Natural killer cell treated with Interleukin-12 subunit alpha and Interleukin-12 subunit beta and Interleukin-15 and Interleukin-18, amount 100 ng/mL, for 72 hours (primary cell): ENCODE results near the gene HIVEP1. TPM values are rescaled to one million over a fixed set of nuclear protein-coding genes. Genes with fewer than 3 reads are reported as not detected.

Experiments used
- ATAC-seq, 2 donors: fragments of 150-1000 bp; cut with Tn5 transposase in 1 of 2; sonication (Bioruptor Pico), chemical (Tn5 transposase) in 1 of 2; 2 replicates each; pipeline ENCODE4 v1.10.0; 2021
- DNase-seq: peaks from one replicate; pipeline ENCODE4 v3.0.0; 2022; ENCODE audit warnings: low spot score
- H3K27ac Mint-ChIP-seq, 2 donors: 1 replicate in 1 of 2; 2 replicates in 1 of 2; pipeline ENCODE4 v1.8.0; 2022; ENCODE audit warnings: mixed read lengths in 2 of 2, mild to moderate bottlenecking in 1 of 2, moderate library complexity in 1 of 2
- H3K27me3 Mint-ChIP-seq, 2 donors: 1 replicate in 1 of 2; 2 replicates in 1 of 2; pipeline ENCODE4 v1.8.0; 2022; ENCODE audit warnings: mixed read lengths in 2 of 2
- H3K36me3 Mint-ChIP-seq: one replicate; pipeline ENCODE4 v1.8.0; 2022; ENCODE audit warnings: mixed read lengths
- H3K4me1 Mint-ChIP-seq, 2 donors: 1 replicate in 1 of 2; 2 replicates in 1 of 2; pipeline ENCODE4 v1.8.0; 2022; ENCODE audit warnings: low read depth in 2 of 2, mixed read lengths in 2 of 2, mild to moderate bottlenecking in 1 of 2
- H3K4me3 Mint-ChIP-seq: one replicate; pipeline ENCODE4 v1.8.0; 2022; ENCODE audit warnings: mixed read lengths
- H3K9me3 Mint-ChIP-seq: 2 replicates; pipeline ENCODE4 v1.8.0; 2022; ENCODE audit warnings: mixed read lengths
- total RNA-seq, 2 donors: library from RNA; stranded (reverse); gene quantifications; one replicate each; pipeline ENCODE4 v1.2.3, GENCODE V29; 2022

Gene HIVEP1
- total RNA-seq, 2 donors from 2014 or later = 28.3 to 39.4 TPM

DNA sequence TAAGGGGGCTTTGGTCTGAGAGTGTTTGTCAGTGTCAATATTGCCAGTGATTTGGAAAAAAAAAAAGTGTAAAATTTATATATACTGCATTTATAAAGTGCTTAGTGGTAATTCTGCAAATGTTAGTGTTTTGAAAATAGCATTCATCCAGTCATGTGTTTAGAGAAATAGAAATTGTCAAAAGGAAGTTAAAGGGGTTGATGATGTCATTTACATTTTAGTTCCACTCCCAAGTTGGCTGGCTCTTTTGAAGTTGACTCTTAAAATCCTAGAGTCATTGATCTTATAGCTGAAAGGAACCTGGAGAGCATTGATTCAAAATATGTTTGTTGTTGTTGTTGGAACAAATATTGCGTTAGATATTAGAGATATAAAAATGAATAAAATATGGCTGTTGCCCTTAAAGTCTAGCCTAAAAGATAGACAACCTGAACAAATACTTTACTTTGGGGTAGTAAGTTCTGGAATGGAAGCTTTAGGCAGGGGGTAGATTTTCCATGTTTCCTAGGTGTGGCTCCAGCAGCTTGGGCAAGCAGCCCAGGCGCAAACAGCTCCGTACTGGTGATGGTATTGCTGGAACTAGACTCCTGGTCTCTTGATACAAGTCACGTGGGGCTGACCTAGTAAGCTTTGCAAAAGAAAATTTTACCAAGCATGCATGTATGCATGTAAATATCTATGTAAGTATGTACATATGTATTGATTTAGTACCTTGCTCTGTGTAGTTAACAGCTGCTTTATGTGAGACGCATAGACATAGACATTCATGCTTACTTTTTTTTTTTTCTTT lies 46.3 kb downstream of the HIVEP1 start:
- no peak for DNase-seq
- no peaks in the 10 kb centered on the region for H3K36me3 Mint-ChIP-seq
- H3K9me3 Mint-ChIP-seq = no peaks in the 10 kb centered on the region
- peak overlapping the region; percentile 21 for H3K4me3 Mint-ChIP-seq
- no peak for ATAC-seq
- H3K27ac Mint-ChIP-seq = peak overlapping the region in 1 of 2 donors; percentile 42
- peaks cover 30 to 48% of the 10 kb centered on the region in 2 donors for H3K4me1 Mint-ChIP-seq
- H3K27me3 Mint-ChIP-seq = no peaks in the 10 kb centered on the region

DNA sequence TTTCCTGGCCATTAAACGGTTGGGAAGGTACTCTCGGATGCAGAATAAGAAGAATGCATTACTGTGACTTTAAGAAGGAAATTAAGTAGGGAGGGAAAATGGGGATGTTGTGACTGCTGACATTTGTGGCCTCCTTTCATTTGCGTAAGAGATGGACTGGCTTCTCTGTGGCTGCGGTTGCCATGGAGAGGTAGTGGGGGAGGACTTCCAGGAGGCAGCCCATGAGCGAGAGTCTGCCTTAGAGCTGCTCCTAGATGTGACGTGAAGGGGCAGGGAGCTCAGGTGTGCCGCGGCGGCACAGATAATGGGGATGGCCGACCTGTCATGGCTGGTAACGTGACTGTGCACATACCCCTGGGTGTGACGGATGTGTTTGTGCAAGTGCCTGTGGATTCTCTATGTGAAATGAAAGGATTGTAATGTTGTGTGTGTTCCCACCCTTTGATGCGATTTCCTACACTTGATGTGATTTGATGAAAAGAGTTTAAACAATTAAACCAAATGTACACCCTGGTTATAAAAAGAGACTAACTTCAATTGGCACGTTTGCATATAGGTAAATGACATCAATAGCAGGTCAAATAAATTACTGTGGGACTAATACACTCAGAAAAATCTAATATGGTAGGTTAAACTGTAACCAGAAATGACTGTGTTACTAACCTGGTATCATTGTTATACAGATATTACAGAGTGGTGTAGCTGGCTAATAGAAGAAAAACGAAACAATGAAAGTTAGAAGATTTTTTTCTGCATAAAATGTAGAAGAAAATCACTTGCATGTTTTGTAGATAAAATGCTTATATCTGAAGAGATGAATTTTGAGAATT lies 48.9 kb downstream of the HIVEP1 start:
- Mint-ChIP-seq H3K4me3 (peak overlapping the region; percentile 88), H3K9me3 (no peaks in the 10 kb centered on the region), H3K27ac (peak overlapping the region; percentile 38 to 83), H3K27me3 (no peaks in the 10 kb centered on the region), H3K4me1 (peaks cover 45 to 63% of the 10 kb centered on the region in 2 donors), H3K36me3 (no peaks in the 10 kb centered on the region)
- ATAC-seq = peak; percentile 88 to 90
- DNase-seq = peak; percentile 71

DNA sequence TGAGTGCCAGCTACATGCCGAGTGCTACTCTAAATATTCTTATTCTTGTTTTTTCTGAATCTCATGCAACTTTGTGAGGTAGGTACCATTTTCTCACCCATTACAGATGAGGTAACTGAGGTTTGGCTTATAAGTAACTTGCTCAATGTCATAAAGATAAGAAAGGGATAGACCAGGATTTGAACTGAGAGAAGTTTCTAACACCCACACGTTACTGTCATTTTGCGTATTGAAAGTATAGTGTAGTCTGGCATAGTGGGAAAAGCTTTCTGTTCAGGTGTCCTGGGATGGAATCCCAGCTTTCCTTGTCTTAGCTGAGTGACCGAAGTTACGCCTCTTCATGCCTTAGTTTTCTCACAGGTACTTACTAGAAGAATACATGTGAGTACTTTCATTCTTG lies 50.5 kb downstream of the HIVEP1 start:
- H3K9me3 Mint-ChIP-seq = no peaks in the 10 kb centered on the region

DNA sequence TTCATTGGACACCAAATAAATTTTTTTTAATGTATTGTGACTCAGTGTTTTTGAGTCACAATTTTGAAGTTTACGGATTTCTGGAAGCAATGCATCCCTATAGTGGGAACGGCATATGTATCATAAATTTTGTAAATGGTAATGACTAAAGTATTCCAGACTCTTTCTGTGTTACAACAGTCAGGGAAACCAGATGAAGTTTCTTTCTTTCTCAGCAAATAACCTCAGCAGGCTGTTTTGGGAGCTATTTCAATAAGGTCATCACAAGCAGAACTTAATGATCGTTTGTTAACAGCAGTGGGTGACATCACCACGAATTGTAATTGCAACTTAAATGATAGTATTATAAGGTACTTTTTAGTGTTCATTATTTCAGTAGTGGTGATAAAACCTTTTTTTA lies 52.0 kb downstream of the HIVEP1 start:
- peak overlapping the region; percentile 60 for H3K4me3 Mint-ChIP-seq
- ATAC-seq (no peak), DNase-seq (no peak)
- peaks cover 49 to 56% of the 10 kb centered on the region in 2 donors for H3K4me1 Mint-ChIP-seq
- H3K27me3 Mint-ChIP-seq = no peaks in the 10 kb centered on the region
- peak overlapping the region; percentile 27 to 84 for H3K27ac Mint-ChIP-seq
- H3K9me3 Mint-ChIP-seq = no peaks in the 10 kb centered on the region
- no peaks in the 10 kb centered on the region for H3K36me3 Mint-ChIP-seq

More for the DNA sequence above, 50.5 kb downstream of the HIVEP1 start:
- DNase-seq (no peak), ATAC-seq (no peak)
- Mint-ChIP-seq H3K36me3 (no peaks in the 10 kb centered on the region), H3K27ac (no peak overlapping the region), H3K4me1 (peaks cover 51 to 61% of the 10 kb centered on the region in 2 donors), H3K27me3 (no peaks in the 10 kb centered on the region), H3K4me3 (no peak overlapping the region)

DNA sequence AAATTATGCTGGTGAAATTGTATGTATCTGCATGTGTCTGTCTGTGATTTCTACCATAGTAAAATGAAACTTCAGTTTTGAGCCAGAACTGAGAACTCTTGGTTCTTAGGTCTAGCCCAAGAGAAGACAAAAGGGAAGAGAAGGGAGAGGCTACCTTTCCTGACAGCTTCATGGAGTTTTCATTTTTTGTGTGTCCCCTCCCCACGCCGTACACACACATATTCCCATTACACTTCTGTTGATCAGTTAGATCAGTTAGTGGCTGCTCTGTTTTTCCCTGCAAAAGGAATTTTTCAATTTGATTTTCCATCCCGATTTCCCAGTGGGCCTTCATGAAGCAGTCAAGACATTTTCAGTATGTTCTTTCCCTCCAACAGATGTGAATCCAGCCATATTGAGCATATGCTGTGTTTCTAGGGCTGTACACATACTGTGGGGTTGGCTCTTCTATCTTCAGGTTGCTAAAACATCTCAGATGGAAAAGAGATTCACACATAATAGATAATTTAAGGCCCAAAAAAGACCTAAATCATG lies 52.5 kb downstream of the HIVEP1 start:
- H3K27me3 Mint-ChIP-seq = no peaks in the 10 kb centered on the region
- peaks cover 47 to 53% of the 10 kb centered on the region in 2 donors for H3K4me1 Mint-ChIP-seq
- H3K27ac Mint-ChIP-seq = peak overlapping the region; percentile 27 to 84
- no peaks in the 10 kb centered on the region for H3K36me3 Mint-ChIP-seq
- ATAC-seq (no peak), DNase-seq (no peak)
- no peaks in the 10 kb centered on the region for H3K9me3 Mint-ChIP-seq
- H3K4me3 Mint-ChIP-seq = peak overlapping the region; percentile 60

DNA sequence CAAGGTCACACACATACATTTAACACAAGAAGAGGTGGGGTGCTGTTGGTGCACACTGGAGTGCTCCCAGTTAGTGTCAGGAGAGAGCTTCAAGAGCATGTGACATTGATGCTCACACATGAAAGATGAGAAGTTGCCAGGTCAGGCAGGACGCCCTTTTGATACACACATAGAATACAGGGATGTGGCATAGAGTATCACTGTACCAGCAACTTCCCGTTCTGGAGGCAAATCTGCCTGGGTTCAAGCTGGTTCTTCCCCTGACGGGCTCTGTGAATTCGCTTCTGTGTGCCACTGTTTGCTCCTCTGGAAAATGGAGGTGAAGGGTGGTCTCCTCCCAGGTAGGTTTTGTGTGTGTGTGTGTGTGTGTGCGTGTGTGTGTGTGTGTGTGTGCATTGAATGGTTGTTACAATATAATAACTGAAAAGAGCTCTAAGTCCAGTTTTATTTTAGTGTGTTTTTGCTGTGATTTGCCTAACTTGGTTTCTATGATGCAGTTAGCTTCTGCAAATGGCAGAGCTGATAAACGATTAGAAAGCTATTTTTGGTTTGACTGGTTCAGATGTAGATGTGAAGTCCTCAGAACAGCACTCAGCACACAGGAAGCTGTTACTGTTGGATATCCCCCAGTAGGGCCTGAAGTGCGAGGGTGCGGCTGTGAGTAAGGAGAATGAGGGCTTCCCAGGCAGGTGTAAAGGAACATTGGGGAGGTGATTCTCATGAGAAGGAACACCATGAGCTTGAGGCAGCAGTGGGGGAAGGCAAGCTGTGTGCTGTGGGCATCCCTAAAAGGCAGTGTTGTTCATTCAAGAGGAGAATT lies 53.4 kb downstream of the HIVEP1 start:
- H3K9me3 Mint-ChIP-seq = no peaks in the 10 kb centered on the region
- H3K36me3 Mint-ChIP-seq = no peaks in the 10 kb centered on the region
- ATAC-seq (peak; percentile 61 to 62), DNase-seq (no peak)
- H3K27me3 Mint-ChIP-seq = no peaks in the 10 kb centered on the region
- peak overlapping the region; percentile 60 for H3K4me3 Mint-ChIP-seq
- H3K4me1 Mint-ChIP-seq = peaks cover 44 to 46% of the 10 kb centered on the region in 2 donors
- H3K27ac Mint-ChIP-seq = peak overlapping the region; percentile 27 to 84

DNA sequence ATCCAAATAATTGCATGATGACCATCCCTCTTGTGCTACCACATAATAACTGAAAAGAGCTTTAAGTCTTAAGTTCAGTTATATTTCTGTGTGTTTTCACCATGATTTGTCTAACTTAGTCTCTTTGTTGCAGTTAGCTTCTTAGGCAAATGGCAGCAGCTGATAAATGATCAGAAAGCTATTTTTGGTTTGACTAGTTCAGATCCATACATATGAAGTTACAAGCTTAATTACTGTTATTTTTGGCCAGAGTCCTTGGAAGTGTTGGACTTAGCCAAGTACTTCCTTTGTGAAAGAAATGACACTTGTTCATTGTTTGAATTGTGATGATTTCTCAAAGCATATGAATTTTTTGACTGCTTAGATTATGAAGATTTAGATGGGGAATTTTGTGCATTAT lies 54.2 kb downstream of the HIVEP1 start:
- no peak for DNase-seq
- Mint-ChIP-seq H3K36me3 (no peaks in the 10 kb centered on the region), H3K9me3 (no peaks in the 10 kb centered on the region), H3K4me3 (no peak overlapping the region), H3K4me1 (peaks cover 43 to 44% of the 10 kb centered on the region in 2 donors), H3K27me3 (no peaks in the 10 kb centered on the region), H3K27ac (peak overlapping the region; percentile 27 to 84)
- no peak for ATAC-seq

DNA sequence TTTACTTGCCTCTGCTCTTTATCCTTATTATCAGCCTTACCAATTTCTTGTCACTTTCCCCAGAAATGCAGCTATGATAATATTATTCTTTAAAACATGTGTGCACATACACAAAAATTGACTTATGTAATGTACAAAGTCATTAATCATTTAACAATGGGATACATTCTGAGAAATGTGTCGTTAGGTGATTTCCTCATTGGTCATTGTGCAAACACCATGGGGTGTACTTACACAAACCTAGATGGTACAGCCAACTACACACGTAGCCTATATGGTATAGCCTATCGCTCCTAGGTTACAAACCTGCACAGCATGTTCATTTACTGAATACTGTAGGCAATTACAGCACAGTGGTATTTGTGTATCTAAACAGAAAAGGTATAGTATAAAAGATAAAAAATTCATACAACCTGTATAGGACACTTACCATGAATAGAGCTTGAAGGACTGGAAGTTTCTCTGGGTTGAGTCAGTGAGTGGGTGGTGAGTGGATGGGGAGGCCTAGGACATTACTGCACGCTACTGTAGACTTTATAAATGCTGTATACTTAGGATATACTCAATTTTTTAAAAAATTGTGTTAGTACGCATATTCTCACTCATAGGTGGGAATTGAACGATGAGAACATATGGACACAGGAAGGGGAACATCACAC lies 56.9 kb downstream of the HIVEP1 start:
- no peak overlapping the region for H3K27ac Mint-ChIP-seq
- no peak overlapping the region for H3K4me3 Mint-ChIP-seq
- ATAC-seq (no peak), DNase-seq (no peak)
- no peaks in the 10 kb centered on the region for H3K9me3 Mint-ChIP-seq
- no peaks in the 10 kb centered on the region for H3K36me3 Mint-ChIP-seq
- no peaks in the 10 kb centered on the region for H3K27me3 Mint-ChIP-seq
- H3K4me1 Mint-ChIP-seq = peaks cover 36 to 42% of the 10 kb centered on the region in 2 donors

DNA sequence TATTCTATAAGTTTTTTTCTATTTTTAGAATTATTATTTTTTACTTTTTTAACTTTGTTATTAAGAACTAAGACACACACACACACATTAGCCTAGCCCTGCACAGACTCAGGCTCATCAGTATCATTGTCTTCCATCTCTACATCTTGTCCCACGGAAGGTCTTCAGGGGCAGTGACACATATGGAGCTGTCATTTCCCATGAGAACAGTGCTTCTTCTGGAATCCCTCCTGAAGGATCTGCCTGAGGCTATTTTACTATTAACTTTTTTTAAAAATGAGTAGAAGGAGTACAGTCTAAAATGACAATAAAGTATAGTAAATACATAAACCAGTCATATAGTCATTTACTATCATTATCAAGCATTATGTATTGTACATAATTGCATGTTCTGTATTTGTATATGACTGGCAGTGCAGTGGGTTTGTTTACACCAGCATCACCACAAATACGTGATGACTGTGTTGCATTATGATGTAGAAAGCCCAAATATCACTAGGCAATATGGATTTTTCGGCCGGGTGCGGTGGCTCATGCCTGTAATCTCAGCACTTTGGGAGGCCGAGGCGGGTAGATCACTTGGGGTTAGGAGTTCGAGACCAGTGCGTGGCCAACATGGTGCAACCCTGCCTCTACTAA lies 57.9 kb downstream of the HIVEP1 start:
- no peaks in the 10 kb centered on the region for H3K27me3 Mint-ChIP-seq
- H3K9me3 Mint-ChIP-seq = no peaks in the 10 kb centered on the region
- no peaks in the 10 kb centered on the region for H3K36me3 Mint-ChIP-seq
- ATAC-seq = no peak
- peak overlapping the region in 1 of 2 donors; percentile 40 for H3K27ac Mint-ChIP-seq
- no peak overlapping the region for H3K4me3 Mint-ChIP-seq
- H3K4me1 Mint-ChIP-seq = peaks cover 27 to 35% of the 10 kb centered on the region in 2 donors
- DNase-seq = no peak

DNA sequence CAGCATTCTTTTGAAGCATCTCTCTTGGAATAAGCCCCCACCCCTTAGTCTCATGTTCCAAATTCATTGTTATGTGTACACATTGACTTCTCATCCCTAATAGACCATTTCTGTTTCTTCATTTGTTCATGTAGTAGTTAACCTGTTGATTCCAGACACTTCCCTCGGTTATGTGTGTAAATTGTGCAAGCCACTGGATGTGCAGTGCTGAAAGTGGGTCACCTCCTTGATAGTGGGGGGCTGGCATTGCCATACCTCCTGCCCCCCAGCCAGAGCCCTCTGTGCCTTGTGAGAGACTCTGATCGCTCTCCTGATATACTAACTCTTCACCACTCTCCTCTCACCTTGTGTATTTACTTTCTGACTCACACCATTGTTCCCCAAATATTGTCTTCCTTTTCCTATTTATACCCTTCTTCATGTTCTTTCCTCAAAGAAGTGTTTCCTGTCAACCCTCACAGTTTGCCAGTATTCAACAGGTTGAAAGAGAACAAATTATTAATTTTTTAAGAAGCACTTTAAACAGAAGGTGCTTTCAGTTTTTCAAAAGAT lies 59.0 kb downstream of the HIVEP1 start:
- H3K27me3 Mint-ChIP-seq = no peaks in the 10 kb centered on the region
- no peak for ATAC-seq
- H3K4me3 Mint-ChIP-seq = no peak overlapping the region
- H3K27ac Mint-ChIP-seq = peak overlapping the region in 1 of 2 donors; percentile 15
- H3K4me1 Mint-ChIP-seq = peaks cover 15 to 26% of the 10 kb centered on the region in 2 donors
- no peaks in the 10 kb centered on the region for H3K36me3 Mint-ChIP-seq
- no peaks in the 10 kb centered on the region for H3K9me3 Mint-ChIP-seq
- DNase-seq = no peak

DNA sequence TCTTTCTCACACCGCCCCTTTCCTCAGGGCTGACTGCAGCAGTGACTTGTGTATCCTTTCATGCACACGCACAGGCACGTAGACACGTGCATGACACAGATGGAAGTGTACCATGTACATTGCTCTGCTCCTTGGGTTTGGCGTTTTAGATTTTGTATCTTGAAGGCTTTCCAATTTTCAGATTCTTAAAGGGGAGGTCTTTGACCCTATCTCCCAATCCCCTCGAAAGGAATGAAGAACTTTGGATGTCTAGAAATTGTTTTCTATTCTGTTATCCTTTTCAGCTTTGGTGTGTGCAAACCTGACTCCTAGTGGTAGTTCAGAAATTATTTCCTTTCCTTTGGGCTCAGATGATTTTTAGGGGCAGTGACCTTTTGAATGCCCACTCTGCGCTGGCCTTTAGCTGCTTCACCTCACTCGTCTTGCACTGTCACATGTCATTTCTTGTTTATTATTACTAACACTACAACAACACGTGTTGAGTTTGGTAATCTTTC lies 63.0 kb downstream of the HIVEP1 start:
- Mint-ChIP-seq H3K27me3 (no peaks in the 10 kb centered on the region), H3K27ac (no peak overlapping the region), H3K4me3 (no peak overlapping the region), H3K9me3 (no peaks in the 10 kb centered on the region), H3K4me1 (peaks cover 7 to 19% of the 10 kb centered on the region in 2 donors), H3K36me3 (no peaks in the 10 kb centered on the region)
- DNase-seq (no peak), ATAC-seq (no peak)

DNA sequence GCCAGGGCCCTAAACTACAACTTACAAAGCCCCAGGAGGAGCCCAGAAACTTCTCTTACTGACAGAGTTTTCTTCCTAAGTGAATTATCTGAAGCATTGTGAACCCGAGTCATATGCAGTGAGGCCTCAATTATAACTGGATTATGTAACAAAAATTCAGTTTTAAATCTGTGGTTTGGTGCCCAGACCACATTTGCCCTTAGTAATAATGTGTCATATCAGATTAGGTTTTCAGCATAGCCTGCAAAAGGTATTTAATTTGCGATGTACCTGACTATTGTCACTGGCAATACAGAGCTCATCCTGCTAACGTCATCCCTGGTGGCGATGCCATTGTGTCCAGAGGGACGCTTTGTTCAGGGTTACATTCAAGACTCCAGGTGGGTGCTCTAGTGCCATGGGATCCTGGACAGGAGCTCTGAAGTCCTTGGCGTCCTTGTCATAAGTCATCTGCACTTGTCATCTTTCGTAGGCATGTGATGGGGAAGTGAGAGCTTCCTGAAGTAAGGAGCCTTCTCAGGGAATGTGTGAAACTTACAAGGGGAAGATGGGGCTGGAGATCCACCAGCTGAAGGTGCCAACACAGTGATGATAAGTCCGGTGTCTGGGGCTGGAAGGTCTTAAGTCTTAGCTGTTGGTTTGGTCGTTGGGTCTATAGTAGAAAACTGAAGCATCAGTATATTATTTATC lies 65.1 kb downstream of the HIVEP1 start:
- DNase-seq (no peak), ATAC-seq (no peak)
- Mint-ChIP-seq H3K4me3 (no peak overlapping the region), H3K27me3 (no peaks in the 10 kb centered on the region), H3K9me3 (no peaks in the 10 kb centered on the region), H3K4me1 (peaks cover 13 to 23% of the 10 kb centered on the region in 2 donors), H3K36me3 (no peaks in the 10 kb centered on the region), H3K27ac (peak overlapping the region in 1 of 2 donors; percentile 61)
